HG02623 (cell line): ENCODE results near the gene RAC2.

Source experiments
- ATAC-seq: cut with Tn5 transposase; IDR thresholded peaks from one replicate; pipeline ENCODE4 v1.9.1; 2021; ENCODE audit warnings: moderate library complexity; ENCODE audit not compliant: unreplicated experiment

RAC2 gene

GRCh38 chr22:37244114-37244921 is at the start of gene RAC2:
TSS of gene RAC2 (minus strand) at chr22:37244269. CDS start at chr22:37244148, 121 bp downstream.
- ATAC-seq = peak; percentile 41

DNA sequence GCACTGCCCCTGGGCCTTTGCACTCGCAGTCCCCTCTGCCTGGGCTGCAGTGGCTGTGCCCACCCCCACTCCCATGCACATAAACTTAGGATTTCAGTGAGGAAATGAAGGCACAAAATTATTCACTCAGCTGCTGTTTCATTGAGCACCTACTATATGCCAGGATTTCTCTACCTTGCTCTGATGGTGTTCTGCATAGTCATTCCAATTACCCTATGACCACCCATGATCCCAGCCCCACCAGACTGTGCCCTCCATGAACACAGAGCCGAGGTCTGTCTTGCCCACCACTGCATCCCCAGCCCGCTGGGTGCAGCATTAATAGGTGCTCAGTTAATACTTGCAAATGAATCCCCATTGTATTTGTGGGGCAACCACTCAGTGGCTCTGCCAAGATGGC is 49.1 kb upstream of the RAC2 start:
- ATAC-seq = no peak

DNA sequence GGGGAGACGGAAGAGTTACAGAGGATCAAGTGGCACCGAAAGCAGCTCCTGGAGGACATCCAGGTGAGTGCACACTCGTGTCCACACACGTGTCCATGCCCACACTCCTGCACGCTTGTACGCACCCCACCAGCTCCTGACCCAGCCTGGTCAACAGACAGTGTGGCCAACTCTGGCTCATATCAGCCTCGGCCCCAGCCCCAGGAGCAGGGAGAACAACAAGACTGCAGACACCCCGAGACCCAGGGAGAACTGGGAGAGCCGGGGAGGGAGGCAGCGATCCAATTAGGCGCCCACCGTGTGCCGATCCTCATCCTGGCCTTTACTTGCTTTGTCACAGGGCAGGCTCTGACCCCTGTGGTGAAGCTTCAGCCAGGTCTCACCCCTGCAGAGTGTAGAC is 48.6 kb upstream of the RAC2 start:
- no peak for ATAC-seq

DNA sequence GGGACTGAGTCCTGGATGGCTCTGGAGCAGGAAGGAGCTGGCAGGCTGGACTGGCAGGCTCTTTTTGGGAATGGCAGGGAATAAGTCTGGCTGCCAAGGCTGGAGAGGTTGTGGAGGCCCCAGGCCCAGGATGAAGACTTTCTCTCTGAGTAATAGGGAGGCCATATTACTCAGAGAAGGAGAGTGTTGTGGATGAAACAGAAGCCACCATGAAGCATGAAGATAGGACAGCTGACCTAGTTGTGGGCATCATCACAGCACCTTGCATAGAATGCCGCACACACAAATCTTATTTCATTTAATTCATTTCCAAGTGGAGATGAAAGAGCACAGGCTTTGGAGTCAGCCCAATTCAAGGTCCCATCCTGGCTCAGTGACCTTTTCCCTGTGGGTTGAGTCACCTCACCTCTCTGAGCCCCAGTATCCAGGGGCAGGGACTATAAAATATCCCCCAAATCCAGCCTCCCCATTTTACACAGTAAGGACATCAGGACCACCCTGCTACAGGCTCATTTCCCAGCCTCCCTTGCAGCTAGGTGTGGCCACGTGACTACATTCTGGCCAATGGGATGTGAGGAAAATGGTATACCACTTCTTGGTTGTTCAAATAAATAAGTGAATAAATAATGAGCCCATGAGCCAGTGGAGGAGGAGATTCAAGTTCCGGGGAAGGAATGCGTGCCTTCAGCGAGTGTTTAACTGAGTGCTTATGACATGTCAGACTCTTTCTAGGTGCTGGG is 47.7 kb upstream of the RAC2 start:
- ATAC-seq = no peak

- ATAC-seq = no peak
These were observed 46.7 kb upstream of the RAC2 start for GRCh38 chr22:37290737-37291136.

- ATAC-seq = no peak
These were observed 45.2 kb upstream of the RAC2 start for GRCh38 chr22:37289156-37289735.

GRCh38 chr22:37288521-37288920 is 44.5 kb upstream of the RAC2 start:
- no peak for ATAC-seq

- ATAC-seq = no peak
These were observed 43.5 kb upstream of the RAC2 start for GRCh38 chr22:37287550-37287951.

DNA sequence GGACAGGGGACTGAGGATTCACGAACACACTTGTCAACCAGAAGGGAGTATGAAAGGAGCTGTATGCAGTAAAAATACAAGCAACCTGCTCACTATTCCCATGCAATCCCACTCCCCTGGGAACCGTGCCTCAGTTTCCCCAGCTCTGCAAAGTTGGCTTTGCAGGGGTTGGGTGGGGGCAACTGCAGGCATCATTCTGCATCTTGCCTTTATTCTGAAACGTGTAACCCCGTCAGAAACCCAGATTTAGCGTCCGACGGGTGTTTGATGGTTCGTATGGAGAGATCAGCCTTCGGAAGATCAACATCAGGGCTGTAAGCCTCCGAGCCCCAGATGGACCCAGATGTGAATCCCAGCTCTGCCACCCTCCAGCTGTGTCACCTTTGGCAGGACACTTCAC is 41.9 kb upstream of the RAC2 start:
- ATAC-seq = no peak

DNA sequence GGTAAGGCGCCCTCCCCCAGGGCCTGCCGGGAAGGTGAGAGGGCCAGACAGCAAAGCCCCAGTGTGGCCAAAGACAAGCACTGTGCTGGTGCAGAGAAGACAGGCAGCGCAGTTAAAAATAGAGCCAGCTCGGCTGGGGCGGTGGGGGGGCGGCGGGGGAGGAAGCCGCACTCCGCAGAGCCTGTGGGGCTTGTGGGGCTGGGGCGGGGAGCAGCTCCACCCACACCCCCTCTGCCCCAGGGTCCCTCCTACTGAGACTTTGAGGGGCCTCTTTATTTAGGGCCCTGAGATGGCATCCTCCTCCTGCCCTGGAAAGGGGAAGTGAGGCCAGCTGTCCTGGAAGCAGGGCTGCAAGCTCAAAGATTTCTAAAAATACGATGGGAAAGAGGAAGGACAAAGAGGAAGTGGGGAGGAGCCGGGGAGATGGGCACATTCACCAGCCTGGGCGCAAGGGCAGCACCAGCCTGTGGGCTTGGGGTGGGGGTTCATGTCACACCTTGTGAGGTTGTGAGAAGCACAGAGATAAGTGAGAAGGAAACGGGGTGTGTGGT is 40.8 kb upstream of the RAC2 start:
- no peak for ATAC-seq

DNA sequence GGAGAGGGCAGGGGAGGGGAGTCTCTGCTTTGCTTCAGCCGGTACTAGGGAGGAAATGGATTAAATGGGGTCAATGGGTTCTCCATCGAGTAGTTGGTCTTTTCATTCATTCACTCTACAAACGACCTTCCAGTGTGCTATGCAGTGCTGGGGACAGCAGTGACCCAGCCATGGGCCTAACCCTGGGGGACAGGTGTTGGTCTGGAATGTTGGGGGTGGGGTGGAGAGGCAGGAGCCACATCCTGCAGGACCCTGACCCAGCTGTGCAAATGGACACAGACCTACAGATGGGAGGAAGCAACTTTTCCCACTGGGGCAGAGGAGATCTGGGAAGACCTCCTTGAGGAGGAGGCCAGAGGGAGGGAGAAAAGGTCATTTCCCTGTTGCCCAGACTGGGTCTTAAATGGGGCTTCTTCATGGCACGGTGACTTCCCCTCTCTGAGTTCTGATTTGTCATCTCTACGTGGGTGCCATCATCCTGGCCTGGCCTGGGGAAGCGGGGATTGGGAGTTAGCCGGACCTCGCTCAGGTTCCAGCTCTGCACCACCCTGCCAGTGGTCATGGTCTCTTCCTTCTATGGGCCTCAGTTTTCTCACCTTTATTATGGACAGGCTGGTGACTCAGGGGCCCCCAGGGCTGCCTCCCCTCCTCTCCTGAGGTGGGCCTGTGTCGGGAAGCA is 40.2 kb upstream of the RAC2 start:
- no peak for ATAC-seq

GRCh38 chr22:37283393-37283937 is 39.4 kb upstream of the RAC2 start:
- ATAC-seq = no peak

DNA sequence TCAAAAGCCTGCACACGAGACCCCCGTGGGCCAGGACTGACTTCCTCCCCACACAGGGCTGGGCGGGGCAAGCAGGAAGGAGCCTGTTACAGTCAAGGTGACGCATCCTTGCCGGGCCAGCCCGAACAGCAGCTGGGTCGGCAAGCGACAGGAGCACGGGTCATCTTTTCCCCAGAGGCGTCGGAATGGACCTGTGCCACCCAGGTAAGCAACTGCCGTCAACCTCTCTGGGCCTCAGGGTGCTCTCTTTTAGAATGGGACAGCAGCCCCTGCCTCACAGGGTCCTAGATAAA is 38.3 kb upstream of the RAC2 start, which contains the start of gene CYTH4:
Gene CYTH4 (plus strand): TSS at position 124 of the 293 bp plus-strand sequence. CDS start 62 bp downstream, at position 186.
- peak; percentile 53 for ATAC-seq

DNA sequence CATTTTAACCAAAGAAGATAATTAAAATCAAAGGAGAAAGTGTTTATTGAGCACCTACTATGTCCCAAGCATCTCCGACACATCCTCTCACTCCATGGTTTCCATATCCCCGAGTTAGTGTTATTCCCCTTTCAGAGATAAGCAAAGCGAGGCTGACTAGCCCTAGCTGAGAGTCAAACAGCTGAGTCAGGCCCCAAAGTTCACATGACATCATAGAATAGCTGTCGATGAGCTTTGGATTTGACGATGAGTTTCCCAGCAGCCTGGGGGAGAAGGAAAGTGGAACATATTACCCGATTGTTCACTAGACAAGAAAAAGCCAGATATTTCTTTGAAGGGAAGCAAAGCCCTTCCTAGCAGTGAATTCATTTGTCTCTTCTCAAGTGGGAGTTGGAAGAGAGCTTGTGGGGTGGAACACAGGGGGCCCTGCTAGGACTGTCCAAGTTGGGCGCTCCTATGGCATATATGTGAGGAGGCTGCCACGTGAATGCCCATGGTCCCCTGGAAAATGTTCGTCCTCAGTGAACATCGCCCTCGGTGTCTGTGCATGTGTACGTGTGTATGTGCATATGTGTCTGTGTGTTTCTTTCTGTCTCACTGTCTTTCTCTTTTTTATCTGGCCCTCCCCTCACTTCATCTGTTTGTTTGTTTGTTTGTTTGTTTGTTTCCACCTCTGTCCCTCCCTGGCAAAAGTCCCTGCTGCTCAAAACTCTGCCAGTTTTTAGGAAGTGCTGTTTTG is 37.7 kb upstream of the RAC2 start:
- no peak for ATAC-seq

DNA sequence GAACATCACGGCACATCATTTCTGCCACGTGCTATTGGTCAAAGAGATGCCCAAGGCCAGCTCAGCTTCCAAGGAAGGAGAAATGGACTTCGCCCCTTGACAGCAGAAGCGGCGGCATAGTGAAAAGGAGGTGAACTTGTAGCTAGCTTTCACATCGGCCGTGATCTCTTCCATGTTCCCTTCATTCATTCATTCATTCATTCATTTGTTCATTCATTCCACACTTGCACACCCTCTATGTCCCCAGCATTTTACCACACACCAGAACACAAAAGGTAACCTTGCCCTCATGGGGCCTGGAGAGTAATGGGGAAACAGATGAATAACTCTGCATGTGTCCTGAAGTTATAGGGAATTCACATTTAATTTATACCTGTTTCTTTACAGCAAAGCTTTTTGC is 37.1 kb upstream of the RAC2 start:
- ATAC-seq = no peak

- no peak for ATAC-seq
These were observed 36.6 kb upstream of the RAC2 start for GRCh38 chr22:37280718-37281117.

DNA sequence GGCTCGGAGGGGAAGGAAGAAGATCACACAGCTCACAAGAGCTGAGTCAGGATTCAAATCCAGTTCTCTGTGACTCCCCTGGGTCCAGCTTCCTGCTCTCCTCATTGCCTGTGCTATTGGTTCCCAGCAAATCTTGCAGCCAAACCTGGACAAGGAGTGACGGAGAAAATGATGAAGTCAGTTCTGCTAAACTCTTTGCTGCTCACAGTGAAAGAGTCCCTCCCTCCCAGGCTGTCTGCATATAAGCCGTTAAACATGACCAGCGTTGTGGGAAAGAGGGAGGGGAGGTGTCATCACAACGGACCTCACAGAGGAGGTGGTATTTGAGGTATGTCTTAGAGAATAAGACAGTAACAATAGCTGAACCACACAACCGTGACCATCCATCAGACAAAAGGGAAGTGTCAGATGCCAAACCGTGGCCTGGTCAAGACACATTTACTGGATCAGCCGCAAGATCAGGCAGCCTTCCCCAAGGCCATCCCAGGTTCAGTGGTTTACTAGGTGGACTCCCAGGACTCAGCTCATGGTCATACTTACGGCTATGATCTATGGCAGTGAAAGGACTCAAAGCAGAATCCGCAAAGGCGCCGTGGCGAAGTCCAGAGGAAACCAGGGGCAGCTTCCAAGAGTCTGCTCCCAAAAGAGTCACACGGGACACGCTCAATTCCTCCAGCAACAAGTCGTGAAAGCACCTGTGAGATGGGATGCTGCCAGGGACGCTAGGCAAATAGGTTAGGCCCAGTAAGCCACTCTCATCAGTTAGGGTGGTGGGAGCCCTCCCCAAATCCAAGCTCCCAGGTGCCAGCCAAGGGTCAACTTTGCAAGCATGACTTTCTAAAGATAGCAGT is 35.5 kb upstream of the RAC2 start:
- ATAC-seq = no peak

- no peak for ATAC-seq
These were observed 34.2 kb upstream of the RAC2 start for GRCh38 chr22:37278261-37278660.

DNA sequence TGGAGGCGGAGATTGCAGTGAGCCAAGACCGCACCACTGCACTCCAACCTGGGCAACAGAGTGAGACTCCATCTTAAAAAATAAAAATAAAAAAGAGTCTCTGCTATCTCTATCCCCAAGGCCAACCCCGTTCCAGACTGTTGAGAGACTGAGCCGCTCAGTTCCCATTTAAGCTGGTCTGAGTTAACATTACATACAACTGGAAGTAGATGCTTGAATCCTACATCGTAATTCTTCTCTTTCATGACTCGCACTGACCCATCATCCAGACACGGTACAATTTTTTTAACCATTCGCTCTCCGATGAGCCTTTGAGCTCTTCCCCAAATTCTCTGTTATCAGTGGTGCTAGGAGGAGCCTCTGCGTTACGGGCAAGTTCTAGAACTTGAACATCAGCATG is 33.3 kb upstream of the RAC2 start:
- no peak for ATAC-seq
